Epithelial cell of esophagus (primary cell): ENCODE data around the gene SLIT3.

Experiments used
- DNase-seq: peaks from one replicate; pipeline ENCODE4 v3.0.0; 2010; ENCODE audit warnings: low read depth
- H3K4me3 ChIP-seq: 2 replicates; pipeline ENCODE4 v1.5.1; 2011; ENCODE audit warnings: mild to moderate bottlenecking, low read length, control low read depth
- CTCF ChIP-seq: IDR thresholded peaks from 2 replicates; pipeline ENCODE4 v1.5.1; 2011; ENCODE audit warnings: low read depth, mild to moderate bottlenecking, low read length, control low read depth, inconsistent platforms; ENCODE audit not compliant: insufficient read depth; ENCODE audit errors: missing control alignments

Gene SLIT3

GRCh38 chr5:168679515-168679920, 621.4 kb downstream of the SLIT3 start:
- peak; percentile 95 for TF ChIP-seq CTCF
- no peak overlapping the region for H3K4me3 ChIP-seq
- peak; percentile 78 for DNase-seq

- peak; percentile 48 for DNase-seq
- no peak for TF ChIP-seq CTCF
- H3K4me3 ChIP-seq: no peak overlapping the region
Observed at GRCh38 chr5:168676501-168676900, 624.4 kb downstream of the SLIT3 start.

GRCh38 chr5:168675883-168676408, 625.0 kb downstream of the SLIT3 start:
- no peak for TF ChIP-seq CTCF
- no peak overlapping the region for H3K4me3 ChIP-seq
- no peak for DNase-seq

GRCh38 chr5:168674893-168675482, 626.0 kb downstream of the SLIT3 start:
- DNase-seq: no peak
- H3K4me3 ChIP-seq: no peak overlapping the region
- no peak for TF ChIP-seq CTCF

- no peak for DNase-seq
- H3K4me3 ChIP-seq: no peak overlapping the region
- TF ChIP-seq CTCF: no peak
Observed at GRCh38 chr5:168672888-168673287, 628.1 kb downstream of the SLIT3 start.

GRCh38 chr5:168672016-168672415, 628.9 kb downstream of the SLIT3 start:
- TF ChIP-seq CTCF: no peak
- H3K4me3 ChIP-seq: no peak overlapping the region
- no peak for DNase-seq

GRCh38 chr5:168670881-168671575, 629.9 kb downstream of the SLIT3 start:
- no peak for TF ChIP-seq CTCF
- no peak overlapping the region for H3K4me3 ChIP-seq
- no peak for DNase-seq
